Lung microvascular endothelial cell (primary cell): Measurements from ENCODE around the gene CASQ2. TPM values are rescaled to one million over a fixed set of nuclear protein-coding genes. Genes with fewer than 3 reads are reported as not detected.

Source experiments
- DNase-seq, 2 donors: peaks; one replicate each; pipeline versions ENCODE4 v3.0.0 to v3.0.0-alpha.2; 2010; ENCODE audit warnings: low read depth in 2 of 2
- total RNA-seq: library from RNA; depleted of rRNA; stranded (reverse); fragments of >200 nt; gene quantifications from 2 replicates; pipeline ENCODE4 v1.2.1, GENCODE V29; 2014

Gene CASQ2
- total RNA-seq, 1 donor from 2014 or later, result not detected

DNA sequence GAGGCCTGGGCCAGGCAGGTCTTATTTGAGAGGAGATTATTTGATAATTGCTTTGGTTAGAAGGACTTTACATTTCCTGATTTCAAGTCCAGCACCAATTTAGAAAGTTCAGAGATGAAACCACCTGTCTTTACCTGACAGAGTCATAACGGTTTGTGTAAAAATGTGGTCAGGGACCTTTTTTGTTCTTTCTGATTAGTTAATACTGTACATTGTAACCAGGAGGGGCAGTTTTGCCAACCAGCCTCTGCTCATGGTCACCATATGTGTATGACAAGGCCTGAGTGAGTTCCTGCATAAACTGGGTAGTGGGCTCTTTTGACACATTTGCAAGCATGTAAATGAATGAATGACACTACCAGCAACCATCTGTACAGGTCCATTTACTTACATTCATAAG, 70.9 kb downstream of the CASQ2 start:
- no peak for DNase-seq

DNA sequence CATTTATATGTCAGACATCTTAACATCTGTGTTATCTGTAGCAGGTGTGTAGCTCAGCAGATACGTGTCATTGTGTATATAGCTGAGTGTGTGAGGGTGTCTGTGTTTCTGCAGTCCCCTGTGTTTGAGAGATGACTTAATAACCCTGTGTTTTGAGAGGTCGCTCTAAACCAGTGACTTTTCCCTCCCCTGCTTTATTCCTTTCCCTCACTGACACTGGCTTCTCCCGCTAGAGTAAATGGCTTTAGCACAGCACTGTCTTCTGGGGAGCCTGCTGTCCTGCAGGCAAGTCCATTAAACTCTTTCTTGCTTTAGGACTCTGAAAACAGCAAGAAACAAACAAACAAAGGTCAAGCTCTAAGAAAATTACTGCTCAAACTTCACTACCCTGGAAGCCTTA, 73.7 kb downstream of the CASQ2 start:
- DNase-seq, result no peak

DNA sequence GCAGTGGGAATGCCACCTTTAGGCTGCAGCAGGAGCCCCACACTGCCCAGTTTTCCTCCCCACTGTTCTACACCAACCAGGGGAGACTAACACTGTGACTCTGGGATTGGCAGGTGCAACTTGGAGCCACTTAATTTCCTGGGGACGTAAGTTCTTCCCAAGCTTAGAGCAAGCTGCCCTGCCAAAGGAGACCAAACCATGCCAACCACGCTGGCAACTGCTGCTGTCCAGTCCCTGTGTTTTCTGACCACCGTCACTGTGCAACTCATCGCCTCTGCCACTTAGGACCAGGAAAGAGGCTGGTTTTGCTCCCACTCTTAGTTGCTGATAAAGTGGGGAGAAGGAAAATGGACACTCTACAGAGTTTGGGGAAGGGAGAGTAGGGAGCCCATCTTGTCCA, 76.3 kb downstream of the CASQ2 start:
- DNase-seq, result no peak

DNA sequence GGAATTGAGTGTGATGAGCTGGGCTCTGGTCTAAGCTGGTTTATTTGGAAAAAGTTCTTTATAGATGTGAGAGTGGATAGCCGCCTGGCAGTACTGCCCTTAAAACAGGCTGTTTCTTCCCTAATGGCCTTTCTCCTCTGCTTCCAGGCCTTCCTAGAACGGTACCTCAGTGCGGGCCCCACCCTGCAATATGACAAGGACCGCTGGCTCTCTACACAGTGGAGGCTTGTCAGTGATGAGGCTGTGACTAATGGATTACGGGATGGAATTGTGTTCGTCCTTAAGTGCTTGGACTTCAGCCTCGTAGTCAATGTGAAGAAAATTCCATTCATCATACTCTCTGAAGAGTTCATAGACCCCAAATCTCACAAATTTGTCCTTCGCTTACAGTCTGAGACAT, 77.5 kb downstream of the CASQ2 start:
- no peak for DNase-seq

DNA sequence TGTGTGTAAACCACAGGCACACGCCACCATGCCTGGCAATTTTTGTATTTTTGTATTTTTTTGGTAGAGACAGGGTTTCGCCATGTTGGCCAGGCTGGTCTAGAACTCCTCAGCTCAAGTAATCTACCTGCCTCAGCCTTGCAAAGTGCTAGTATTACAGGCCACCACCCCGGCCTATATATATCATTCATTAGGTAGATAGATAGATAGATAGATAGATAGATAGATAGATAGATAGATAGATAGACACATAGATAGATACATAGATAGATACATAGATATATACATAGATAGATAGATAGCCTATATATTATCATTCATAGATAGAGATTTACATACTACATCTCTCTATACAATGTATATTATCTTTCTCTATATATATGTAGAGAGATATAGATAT, 80.8 kb downstream of the CASQ2 start:
- no peak for DNase-seq

DNA sequence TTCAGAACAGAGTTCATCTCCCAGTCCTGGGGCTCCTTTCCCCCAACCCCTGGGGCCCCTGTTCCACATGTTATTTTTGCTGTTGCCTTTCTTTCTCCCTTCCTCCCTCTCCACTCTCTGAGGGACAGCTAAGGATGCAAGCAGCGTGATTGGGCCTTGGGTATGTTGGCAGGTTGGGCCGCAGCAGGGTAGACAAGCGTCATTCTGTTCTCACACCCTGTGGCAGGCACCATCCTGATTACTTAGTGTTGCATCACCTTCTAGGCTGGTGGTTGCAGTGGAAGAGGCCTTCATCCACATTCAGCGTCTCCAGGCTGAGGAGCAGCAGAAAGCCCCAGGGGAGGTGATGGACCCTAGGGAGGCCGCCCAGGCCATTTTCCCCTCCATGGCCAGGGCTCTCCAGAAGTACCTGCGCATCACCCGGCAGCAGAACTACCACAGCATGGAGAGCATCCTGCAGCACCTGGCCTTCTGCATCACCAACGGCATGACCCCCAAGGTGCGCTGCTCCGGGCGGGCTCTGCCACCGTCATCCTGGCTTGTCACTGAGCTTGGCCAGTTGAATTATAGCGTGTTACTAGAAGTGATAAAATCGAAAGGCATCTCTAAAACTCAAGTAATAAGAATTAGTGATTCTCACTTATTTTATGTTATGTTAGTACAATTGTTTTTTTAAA, 83.3 kb downstream of the CASQ2 start:
- DNase-seq, result no peak

DNA sequence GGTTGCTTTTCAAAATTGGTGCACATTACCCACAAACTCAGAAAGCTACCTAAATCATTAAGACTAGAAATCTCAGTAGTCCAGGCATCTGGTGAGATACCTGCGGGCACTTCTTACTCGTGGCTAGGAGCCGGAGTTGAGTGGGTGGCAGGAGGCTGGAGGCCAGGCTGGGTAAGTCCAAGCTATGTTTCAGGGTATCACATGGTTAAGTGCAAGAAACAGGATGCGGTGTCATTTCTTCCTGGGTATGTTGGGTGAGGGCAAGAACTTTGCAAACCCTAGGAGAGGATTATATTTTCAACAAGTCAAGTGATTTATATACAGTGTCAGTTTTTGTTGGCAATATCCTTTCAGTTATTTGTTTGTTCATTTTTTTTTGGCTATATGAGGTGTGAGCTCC, 85.7 kb downstream of the CASQ2 start:
- no peak for DNase-seq

DNA sequence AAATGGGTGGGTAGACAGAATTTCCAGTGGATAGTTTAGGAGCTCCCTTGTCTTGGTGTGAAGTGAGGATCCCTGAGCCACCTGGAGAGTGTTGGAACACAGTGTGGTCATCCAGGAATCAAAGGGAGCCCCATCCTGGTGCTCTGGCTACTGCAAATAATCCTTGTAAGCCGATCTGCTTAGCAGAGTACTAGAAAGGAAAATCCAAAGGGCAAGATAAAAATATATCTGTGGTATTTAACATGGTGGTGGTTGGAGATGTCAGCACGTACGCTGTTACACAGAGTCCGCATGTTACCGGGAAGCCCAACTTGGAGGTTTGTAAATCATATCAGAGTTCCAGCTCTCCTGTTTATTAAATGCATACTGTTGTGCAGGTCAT, 87.8 kb downstream of the CASQ2 start:
- no peak for DNase-seq

DNA sequence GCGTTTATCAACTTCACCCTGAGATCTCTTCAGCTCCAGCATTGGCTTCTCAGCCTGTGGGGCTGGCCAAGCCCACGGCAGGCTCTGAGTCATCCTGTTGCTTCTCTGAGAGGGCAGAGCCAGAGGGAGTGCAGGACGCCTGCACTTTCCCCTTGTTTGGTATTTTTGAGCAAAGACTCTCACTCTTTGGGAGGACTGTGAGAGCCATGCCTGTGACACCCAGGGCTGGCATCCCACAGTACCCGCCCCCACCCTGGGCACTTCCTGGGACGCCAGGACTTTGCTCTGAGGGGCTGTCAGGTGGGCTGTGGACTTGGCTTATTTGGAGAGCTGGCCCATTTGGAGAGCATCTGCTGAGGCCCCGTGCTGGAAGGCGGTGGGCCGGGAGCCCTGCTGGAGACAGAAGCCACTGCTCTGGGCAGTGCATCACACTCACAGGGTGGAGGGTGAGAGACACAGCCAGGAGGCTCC, 89.3 kb downstream of the CASQ2 start:
- DNase-seq, result peak in 1 of 2 donors; percentile 48

DNA sequence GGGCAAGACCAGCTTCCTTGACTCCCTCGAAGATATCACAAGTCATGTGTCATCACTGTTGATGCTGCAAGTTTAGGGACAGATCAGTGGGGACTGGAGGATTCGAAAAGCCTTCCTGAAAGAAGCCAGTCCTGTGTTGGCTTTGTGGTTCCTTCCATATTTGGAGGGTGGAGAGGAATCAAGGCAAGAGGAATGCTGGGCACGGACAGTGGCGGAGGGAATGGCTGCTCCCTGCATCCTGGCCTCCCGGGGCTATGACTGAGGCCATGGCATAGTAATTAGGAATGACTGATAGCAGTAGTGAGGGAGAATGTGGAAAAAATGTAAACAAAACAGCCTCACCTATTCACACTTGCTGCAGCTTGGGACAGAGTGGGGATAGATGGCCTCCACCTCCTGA, 90.4 kb downstream of the CASQ2 start:
- no peak for DNase-seq

DNA sequence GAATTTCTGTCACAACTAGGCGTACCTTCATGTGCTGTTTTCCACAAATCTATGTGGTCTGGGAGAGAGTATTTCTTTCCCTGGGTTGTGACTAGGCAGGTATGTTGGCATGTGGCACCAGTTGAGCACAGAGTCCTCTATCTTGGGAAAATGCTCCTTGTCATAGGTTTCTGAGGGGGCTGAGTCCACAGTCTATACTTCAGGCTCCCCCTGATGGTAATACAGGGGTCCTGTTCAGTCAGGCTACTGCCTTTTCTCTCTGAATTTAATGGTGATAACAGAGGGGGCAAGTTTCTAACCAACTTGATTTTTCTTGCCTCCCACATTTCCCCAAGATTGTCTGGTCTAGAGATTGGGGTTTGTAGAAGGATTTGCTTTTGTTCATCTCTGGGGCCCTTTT, 90.9 kb downstream of the CASQ2 start:
- DNase-seq, result peak in 1 of 2 donors; percentile 36

DNA sequence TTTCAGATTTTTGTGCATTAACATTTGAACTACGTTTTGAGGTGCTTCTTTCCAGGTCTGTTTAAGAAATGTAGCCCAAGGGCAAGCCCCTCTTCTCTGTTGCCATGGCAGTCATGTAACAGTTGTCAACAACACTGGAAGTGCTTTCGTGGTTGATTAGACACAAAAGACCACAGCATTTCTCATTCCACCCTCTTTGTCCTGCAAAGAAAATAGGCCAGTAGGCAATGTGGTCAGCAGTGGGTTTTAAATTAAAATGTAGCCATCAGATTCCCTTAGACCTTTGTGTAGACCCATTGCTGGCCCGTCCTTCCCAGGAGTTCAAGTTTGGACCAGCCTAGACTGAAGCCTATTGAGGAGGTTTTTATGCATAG, 91.3 kb downstream of the CASQ2 start:
- no peak for DNase-seq

DNA sequence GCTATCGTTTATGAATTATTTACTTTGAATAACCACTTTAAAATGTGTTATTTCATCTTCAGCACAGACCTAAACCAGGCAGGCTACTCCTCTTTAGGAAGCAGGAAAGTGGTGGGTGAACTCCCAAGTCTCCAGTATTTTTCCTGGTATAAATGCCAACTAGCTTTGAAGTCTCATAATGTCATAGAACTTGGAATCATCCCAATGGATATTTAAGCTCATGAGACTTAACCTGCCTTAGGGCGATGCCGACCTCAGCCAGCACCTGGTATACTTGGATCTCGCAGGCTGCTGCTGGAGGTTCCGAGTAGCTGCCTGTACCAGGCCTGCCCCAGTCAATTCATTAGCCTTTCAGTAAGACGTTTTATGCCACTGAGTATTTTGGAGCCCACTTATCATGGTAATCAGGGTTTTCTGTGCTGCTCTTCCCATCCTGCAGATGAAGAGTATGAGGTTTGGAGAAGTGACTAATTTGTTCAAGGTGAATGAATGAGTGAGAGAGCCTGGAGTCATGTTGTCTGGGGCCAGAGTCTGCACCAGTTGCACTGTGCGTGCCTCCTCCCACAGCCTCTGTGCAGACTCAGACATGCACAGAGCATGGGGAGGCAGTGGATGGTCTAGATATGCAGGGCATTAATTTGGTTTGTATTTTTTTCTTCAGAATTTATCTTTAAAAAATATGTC, 91.9 kb downstream of the CASQ2 start:
- DNase-seq, result no peak

DNA sequence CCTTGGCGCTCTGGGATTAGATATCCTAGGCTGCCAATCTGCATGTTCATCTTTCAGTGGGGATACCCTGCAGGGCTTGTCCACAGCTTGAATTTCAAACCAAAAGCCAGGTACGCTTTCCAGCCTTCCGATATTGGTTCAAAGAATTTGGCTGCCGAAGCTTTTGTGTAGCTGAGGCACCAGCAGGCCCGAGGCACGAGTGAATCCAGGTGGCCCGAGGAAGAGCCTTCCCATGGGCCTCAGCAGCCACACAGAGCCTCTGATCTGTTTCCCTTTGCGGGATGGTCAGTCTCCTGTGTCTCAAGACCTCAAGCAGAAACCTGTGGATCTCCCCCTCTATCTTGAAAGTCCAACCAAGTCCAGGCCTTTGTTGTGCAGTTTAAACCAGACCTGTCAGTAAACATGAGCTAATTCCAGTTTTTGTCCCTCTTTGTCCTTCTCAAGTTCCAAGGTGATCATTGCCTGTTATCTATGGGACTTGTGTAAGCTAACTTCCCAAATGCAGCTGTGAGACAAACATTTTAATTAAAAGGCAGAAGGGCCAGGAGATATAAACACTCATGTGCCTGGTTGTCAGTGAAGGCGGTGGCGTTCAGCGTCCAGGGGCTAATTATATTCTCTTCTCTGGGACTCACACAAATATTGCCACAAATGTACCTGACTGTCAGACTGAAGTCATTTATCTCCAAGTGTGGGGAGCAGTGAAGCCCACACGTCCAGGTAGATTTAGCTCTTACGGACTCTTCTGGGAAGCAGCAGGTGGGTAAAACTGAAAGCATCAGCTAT, 96.1 kb downstream of the CASQ2 start:
- no peak for DNase-seq

DNA sequence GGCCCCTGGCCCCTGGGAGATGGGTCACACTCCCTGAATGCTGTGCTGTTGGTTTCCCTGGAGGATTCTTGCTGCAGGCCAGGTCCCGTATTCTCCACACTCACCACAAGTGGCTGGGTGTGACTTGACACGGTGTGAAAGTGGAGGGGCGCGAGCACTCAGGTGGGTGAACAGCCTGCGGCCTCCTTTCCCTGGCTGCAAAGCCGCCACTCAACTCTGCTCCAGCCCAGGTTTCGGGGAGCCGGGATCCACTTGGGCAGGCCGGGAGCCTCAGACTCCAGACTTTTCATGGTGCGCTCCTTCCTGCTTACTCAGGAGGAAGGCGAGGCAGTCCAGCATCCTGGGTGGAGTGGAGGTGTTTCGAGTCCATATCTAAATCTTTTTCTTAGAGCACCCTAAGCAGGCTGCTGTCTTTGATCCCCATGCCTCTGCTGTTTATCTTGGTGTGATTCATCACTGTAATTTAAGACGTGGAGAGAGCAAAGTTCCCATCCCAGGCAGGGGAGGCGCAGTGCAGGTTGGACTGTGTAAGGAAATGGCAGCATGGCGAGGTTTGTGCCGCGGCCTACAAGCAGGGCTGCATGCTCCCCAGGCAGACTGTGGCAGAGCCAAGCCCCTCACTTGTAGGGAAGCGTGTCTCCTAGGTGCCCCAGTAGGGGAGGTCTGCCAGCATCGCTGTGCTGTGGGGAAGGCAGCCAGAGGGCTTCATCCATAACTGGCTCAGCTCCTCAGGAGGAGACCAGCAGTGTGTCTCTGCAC, 97.2 kb downstream of the CASQ2 start:
- no peak for DNase-seq

DNA sequence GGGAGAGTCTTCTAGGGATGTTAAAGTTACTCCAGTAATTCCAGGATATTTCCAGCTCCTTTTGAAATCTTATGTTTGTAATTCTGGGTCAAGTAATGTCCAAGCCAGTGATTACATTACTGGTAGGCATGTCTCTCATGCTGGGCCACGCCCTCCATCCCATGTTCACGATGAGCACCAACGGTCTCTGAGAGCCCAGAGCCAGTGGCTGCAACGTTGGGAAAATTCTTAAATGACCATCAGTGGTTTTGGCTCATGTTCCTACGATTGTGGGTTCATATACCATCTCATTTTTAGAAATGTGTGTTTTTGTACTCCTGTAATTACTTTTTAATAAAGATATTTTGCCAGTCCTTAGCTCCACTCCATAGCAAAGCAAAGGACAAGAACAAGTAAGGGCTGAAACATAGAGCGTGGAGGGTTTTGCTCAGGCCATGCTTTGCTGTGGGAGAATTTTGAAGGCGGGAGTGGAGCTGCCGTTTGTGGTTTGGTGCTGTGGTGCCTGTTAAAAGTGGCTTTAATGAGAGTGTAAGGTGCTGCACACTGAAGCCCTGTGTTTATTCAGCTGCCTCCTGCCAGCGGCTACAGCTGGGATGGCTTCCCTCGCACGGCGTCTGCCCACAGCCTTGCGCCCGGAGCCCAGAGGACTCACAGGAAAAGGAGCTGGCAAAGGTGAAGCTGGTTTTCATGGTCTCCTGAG, 97.9 kb downstream of the CASQ2 start:
- DNase-seq, result peak in 1 of 2 donors; percentile 38

DNA sequence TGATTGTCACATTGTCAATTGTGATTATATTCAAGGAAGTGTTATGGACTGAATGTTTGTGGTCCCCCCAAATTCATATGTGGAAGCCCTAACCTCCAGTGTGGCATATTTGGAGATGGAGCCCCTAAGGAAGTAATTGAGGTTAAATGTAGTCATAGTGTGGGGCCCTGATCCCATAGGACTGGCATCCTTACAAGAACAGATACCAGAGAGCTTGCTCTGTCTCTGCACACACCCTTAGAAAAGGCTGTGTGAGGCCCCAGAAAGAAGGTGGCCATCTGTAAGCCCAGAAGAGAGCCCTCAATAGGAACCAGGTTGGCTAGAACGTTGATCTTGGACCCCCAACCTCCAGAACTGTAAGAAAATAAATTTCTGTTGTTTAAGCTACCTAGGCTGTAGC, 98.6 kb downstream of the CASQ2 start:
- DNase-seq, result no peak

DNA sequence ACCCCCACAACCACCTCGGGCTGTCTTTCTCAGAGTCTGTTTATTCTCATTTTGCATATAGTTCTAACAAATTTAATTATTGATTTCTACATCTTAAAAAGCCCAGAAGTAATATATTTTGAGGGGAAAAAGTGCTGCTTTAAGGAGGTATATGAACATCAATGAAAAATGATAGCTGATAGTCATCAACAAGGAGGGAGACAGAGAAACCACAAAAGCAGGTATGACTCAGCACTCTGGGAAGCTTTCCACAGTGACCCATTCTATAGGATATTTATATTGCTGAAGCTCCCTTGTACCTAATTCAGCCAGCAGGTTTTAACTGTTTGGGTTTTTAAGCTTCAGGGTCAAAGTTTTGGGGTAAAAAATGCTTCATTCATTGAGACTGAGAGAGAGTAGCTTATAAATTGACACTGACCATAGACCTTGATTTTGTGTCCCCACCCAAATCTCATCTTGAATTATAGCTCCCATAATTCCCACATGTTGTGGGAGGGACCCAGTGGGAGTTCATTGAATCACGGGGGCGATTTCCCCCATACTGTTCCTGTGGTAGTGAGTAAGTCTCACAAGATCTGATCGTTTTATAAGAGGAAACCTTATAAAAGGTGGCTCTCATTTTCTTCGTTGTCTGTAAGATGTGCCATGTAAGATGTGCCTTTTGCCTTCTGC, 99.4 kb downstream of the CASQ2 start:
- DNase-seq, result peak in 1 of 2 donors; percentile 64

DNA sequence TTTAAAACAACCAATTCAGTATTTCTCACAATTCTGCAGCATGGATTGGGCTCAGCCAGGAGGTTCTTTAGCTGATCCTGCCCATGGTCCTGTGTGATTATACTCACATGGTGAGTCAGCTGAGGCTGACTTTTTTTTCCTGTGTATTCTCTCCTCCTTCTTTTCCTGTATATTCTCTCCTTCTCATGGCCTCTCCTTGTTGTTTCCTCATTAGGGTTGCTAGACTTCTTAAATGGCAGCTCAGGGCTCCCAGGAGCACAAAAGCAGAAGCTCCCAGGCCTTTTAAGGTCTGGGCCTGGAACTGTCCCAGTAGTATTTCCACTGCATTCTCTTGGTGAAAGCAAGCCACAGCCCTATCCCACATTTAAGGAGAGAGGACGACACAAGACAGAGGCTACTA, 99.9 kb downstream of the CASQ2 start:
- DNase-seq, result no peak

DNA sequence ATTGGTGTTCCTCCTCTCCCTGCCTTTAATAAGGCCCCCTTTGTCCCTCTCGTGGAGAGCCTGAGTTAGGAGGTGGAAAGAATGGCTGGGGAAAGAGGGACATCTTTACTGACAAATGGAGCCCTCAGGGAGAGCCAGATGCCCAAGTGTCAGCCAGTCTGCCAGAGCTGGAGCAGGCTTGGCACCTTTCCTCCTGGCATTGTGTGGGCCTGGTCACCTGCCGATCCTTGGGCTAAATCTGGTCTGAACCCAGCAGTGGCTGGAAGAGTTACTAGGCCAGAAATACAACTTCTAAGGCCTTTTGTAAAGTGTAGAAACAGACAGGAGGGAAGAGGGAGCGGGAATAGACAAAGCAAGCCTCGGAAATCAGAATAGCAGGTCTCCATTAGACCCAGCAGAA, 101.8 kb downstream of the CASQ2 start:
- DNase-seq, result no peak

DNA sequence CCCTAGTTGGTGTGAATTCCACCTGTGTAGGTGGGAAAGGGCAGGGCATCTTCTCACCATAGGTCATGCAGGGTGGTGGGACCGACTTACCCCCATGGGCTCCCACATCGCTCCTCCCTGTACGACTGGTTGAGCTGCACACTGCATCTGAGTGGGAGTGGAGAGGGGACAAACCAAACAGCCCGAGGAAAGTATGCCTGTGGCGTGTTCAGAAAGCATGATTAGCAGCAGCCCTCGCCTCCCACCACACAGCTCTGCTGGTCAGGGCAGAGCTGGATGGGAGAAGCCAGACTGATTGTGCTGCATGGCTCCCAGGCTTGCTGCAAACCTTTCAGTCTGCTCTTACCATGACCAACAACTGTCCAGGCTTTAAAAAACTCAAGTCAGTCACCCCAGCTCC, 102.3 kb downstream of the CASQ2 start:
- no peak for DNase-seq
